Ovary (tissue), 9 donors: ENCODE measurements around the gene OTULINL. TPM values are rescaled to one million over a fixed set of nuclear protein-coding genes. Genes with fewer than 3 reads are reported as not detected.

Experiments
- DNase-seq, 5 donors: peaks; one replicate each; pipeline ENCODE4 v3.0.0-alpha.2; 2019 to 2020
- H3K27ac ChIP-seq, 2 donors: fragments of 200-600 bp; one replicate each; pipeline versions ENCODE4 v1.5.1 to v1.8.0; 2019 to 2022
- H3K27me3 ChIP-seq: fragments of 200-600 bp; one replicate; pipeline ENCODE4 v1.8.0; 2022
- H3K36me3 ChIP-seq: fragments of 200-600 bp; sonication (generic); one replicate; pipeline ENCODE4 v1.5.1; 2019
- H3K4me1 ChIP-seq: one replicate; pipeline ENCODE4 v1.8.1; 2013; ENCODE audit warnings: mild to moderate bottlenecking, moderate library complexity; ENCODE audit not compliant: insufficient read depth
- H3K4me3 ChIP-seq: fragments of 200-600 bp; sonication (generic); one replicate; pipeline ENCODE4 v1.5.1; 2017
- H3K9me3 ChIP-seq, 2 donors: fragments of 200-600 bp in 1 of 2; sonication (generic) in 1 of 2; one replicate each; pipeline versions ENCODE4 v1.5.1 to v1.8.1; 2013 to 2019; ENCODE audit warnings: mild to moderate bottlenecking in 1 of 2, moderate library complexity in 1 of 2
- EP300 ChIP-seq: sonication (generic); formaldehyde crosslinking; IDR thresholded peaks from one replicate; pipeline ENCODE4 v1.6.1; 2017; ENCODE audit warnings: antibody characterized with exemption
- POLR2A ChIP-seq: fragments of 450-650 bp; IDR thresholded peaks from one replicate; pipeline ENCODE4 v1.6.1; 2017; ENCODE audit warnings: antibody characterized with exemption, mild to moderate bottlenecking, moderate library complexity
- WGBS, 3 donors: extraction: QIAGEN DNeasy Blood & Tissue Kit in 1 of 3; methylation state at CpG; one replicate each; pipeline versions ENCODE4 v1.1.5 to v1.1.7; 2013 to 2017; 5-methylcytosine and 5-hydroxymethylcytosine counted together
- intact Hi-C, 4 donors: fragments of 100-400 bp; cut with DNase I; formaldehyde crosslinking; loops; one replicate each; pipeline versions ENCODE4 v1.11.0 to v1.15.1; 2022 to 2023
- polyA plus RNA-seq, 2 donors: library from polyadenylated mRNA; stranded (reverse); fragments of 200-250 nt in 1 of 2; fragments of 350-450 nt in 1 of 2; fragmentation: Illumina TruSeq in 1 of 2; extraction: RNeasy Lipid Tissue Mini Kit (QIAGEN cat#74804) in 1 of 2; gene quantifications; one replicate each; pipeline ENCODE4 v1.2.3, GENCODE V29; 2013 to 2014
- total RNA-seq, 7 donors: library from RNA; depleted of rRNA in 2 of 7; stranded (reverse); fragments of >200 nt in 2 of 7; fragmentation: NEBNext Ultra II Directional in 3 of 7; extraction: Animal tissue kit (Norgen Biotek cat#: 25700) in 3 of 7; gene quantifications; one replicate each; pipeline versions ENCODE4 v1.1.0 to v1.2.4, GENCODE V29; 2016 to 2023
- TF ChIP-seq, protein P1 (sequence below), 3 donors: fragments of 450-650 bp in 2 of 3; fragments of 200-600 bp in 1 of 3; IDR thresholded peaks; one replicate each; pipeline versions ENCODE4 v1.5.1 to v1.8.0; 2016 to 2022; ENCODE audit warnings: antibody characterized with exemption in 3 of 3, mild to moderate bottlenecking in 1 of 3
- donor health status: DM: no; HTN: no; CAD: no; lungs with moderate emphysema.
- donor health status: DM: no; HTN: no; CAD: no.
- donor health status: Bipolar disorder and iron deficiency.
- donor health status: DM: yes; HTN: yes; CAD: no.
- donor health status: DM: no; HTN: no; CAD: no.
- donor health status: DM: yes; HTN: yes; CAD: no.

Gene OTULINL
- total and polyA plus RNA-seq, 9 donors, result 2.3 to 14.9 (median 5.3) TPM

DNA sequence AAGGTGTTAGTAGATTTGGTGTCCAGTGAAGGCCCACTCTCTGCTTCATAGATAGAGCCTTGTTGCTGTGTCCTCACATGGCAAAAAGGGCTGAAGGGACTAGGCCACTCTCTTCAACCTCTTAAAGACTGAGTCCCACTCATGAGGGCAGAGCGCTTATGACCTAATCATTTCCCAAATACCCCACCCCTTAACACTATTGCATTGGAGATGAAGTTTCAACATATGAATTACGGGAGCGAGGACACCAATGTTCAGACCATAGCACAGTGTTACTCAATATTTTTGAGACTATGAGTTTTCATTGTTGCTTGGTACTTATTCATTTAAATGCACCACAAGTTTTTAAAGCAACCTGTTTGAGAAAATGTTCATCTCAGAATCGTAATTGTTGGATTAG, 8.8 kb upstream of the OTULINL start:
- Histone ChIP-seq H3K27ac (no peak overlapping the region), H3K4me3 (no peak overlapping the region)
- TF ChIP-seq, protein P1, sequence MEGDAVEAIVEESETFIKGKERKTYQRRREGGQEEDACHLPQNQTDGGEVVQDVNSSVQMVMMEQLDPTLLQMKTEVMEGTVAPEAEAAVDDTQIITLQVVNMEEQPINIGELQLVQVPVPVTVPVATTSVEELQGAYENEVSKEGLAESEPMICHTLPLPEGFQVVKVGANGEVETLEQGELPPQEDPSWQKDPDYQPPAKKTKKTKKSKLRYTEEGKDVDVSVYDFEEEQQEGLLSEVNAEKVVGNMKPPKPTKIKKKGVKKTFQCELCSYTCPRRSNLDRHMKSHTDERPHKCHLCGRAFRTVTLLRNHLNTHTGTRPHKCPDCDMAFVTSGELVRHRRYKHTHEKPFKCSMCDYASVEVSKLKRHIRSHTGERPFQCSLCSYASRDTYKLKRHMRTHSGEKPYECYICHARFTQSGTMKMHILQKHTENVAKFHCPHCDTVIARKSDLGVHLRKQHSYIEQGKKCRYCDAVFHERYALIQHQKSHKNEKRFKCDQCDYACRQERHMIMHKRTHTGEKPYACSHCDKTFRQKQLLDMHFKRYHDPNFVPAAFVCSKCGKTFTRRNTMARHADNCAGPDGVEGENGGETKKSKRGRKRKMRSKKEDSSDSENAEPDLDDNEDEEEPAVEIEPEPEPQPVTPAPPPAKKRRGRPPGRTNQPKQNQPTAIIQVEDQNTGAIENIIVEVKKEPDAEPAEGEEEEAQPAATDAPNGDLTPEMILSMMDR (IDR thresholded peaks at IDR 0.05), result no peak
- TF ChIP-seq EP300 (no peak), POLR2A (no peak)

DNA sequence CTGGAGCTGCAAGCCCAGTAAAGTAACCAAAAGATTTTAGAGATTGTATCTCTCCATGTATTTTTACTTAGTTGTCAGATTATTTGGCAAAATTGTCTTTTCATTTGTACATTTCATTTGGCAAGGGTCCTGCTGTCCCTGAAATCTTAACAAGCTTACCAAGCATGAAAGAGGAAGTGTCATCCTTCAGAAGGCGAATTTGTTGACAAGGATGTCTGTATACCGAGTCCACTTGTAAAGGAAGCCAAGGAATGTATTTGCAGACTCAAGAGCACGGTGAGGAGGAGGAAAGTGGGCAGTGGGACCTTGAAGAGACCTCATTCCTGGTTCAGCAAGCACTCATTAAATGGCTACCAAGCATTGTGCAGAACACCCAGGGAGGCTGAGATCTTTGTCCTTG, 7.5 kb upstream of the OTULINL start:
- TF ChIP-seq EP300, result no peak
- TF ChIP-seq, protein P1 (IDR thresholded peaks at IDR 0.05), result no peak
- TF ChIP-seq POLR2A, result no peak
- WGBS, 3 donors, result 40 to 53% (median 45%) methylated on average over 3 of the region's 3 CpGs
- intact Hi-C loops, result no loop called here
- Histone ChIP-seq H3K27ac (no peak overlapping the region), H3K4me1 (no peaks in the 10 kb centered on the region), H3K9me3 (no peaks in the 10 kb centered on the region), H3K27me3 (no peaks in the 10 kb centered on the region), H3K36me3 (no peaks in the 10 kb centered on the region), H3K4me3 (no peak overlapping the region)
- no peak for DNase-seq

More for the DNA sequence above, 8.8 kb upstream of the OTULINL start:
- H3K36me3 ChIP-seq, result no peaks in the 10 kb centered on the region
- 94 to 98% (median 96%) methylated on average over 4 of the region's 4 CpGs for WGBS, 3 donors
- no peaks in the 10 kb centered on the region for H3K27me3 ChIP-seq
- no peak for DNase-seq
- no peaks in the 10 kb centered on the region for H3K4me1 ChIP-seq
- intact Hi-C loops, result no loop called here
- no peaks in the 10 kb centered on the region for H3K9me3 ChIP-seq

DNA sequence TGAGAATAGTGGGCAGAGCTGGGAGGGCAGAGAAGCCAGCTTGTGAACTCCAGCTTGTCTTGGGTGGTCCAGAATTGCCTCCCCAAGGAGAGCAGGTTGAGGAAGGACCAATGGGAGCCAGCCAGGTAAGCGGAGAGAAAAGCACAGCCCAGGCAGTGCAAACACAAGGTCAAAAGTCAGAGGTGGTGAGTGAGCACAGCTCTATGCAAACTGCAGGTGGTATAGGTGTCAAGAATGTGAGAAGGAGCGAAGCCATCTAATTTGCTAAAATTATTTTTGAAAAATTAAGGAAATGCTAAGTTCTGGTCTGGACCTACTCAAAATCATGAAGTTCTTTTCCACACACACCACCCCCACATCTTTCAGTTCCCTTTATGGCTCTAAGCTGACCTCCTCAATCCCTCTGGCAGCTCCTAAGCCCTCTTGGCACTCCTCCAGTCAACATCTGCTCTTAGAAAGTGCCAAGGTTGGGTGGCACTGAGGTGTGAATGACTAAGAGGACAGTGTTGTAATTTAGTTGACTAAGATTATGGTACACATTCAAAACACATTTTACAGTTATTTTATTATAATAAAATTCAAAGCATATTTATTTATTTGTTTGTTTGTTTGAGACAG, 6.6 kb upstream of the OTULINL start:
- no peaks in the 10 kb centered on the region for H3K4me1 ChIP-seq
- no peak overlapping the region for H3K4me3 ChIP-seq
- WGBS, 3 donors, result 82 to 88% (median 87%) methylated on average over 2 of the region's 2 CpGs
- H3K27me3 ChIP-seq, result no peaks in the 10 kb centered on the region
- intact Hi-C loops, result no loop called here
- H3K36me3 ChIP-seq, result no peaks in the 10 kb centered on the region
- no peak for DNase-seq
- no peaks in the 10 kb centered on the region for H3K9me3 ChIP-seq
- H3K27ac ChIP-seq, result no peak overlapping the region
- TF ChIP-seq EP300, result no peak
- TF ChIP-seq, protein P1 (IDR thresholded peaks at IDR 0.05), result no peak
- no peak for TF ChIP-seq POLR2A

DNA sequence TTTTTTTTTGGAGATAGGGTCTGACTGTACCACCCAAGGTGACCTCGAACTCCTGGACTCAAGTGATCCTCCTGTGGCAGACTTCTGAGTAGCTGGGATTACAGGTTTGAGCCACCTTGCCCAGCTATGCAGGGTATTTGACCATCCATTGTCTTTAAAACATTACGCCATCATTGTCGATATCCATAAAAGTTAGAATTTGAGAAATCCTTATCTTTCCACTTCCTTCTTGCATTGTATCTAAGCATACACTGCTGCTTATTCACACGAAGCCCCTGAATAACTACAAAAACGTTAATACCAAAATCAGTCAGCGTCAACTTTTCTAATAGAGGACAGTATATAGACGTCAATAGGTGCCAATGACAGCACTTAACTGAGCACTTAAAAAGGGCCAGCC, 5.4 kb upstream of the OTULINL start:
- intact Hi-C loops, result no loop called here
- Histone ChIP-seq H3K9me3 (no peaks in the 10 kb centered on the region), H3K27ac (no peak overlapping the region), H3K27me3 (no peaks in the 10 kb centered on the region), H3K4me3 (no peak overlapping the region), H3K36me3 (no peaks in the 10 kb centered on the region), H3K4me1 (no peaks in the 10 kb centered on the region)
- WGBS, 3 donors, result 86 to 89% (median 88%) methylated on average over 7 of the region's 7 CpGs
- no peak for DNase-seq
- no peak for TF ChIP-seq EP300
- no peak for TF ChIP-seq POLR2A
- TF ChIP-seq, protein P1 (IDR thresholded peaks at IDR 0.05), result no peak
